Mononuclear cell (primary cell): ENCODE results near the gene TMEM86A. TPM values are rescaled to one million over a fixed set of nuclear protein-coding genes. Genes with fewer than 3 reads are reported as not detected.
"Not testable (repeated sequence)": the region's sequence is repeated elsewhere in the genome, so short reads cannot be mapped to it uniquely, and the experiment has no call there.

Experiments used
- H3K27me3 ChIP-seq: 2 replicates; pipeline ENCODE4 v1.6.0; 2011; ENCODE audit warnings: low read length, control low read depth; ENCODE audit not compliant: insufficient read depth
- H3K4me1 ChIP-seq: 2 replicates; pipeline ENCODE4 v1.5.1; 2011; ENCODE audit warnings: mild to moderate bottlenecking, low read length, control low read depth; ENCODE audit not compliant: insufficient read depth
- H3K4me3 ChIP-seq: 2 replicates; pipeline ENCODE4 v1.5.1; 2011; ENCODE audit warnings: mild to moderate bottlenecking, low read length, moderate library complexity
- H3K9me3 ChIP-seq: 2 replicates; pipeline ENCODE4 v1.5.1; 2011; ENCODE audit warnings: low read depth, mild to moderate bottlenecking, control low read depth, low read length
- total RNA-seq: library from RNA; depleted of rRNA; stranded (reverse); fragments of >200 nt; gene quantifications from one replicate; pipeline ENCODE4 v1.2.3, GENCODE V29; 2012

TMEM86A gene
- total RNA-seq, 1 donor: 4.2 TPM

- H3K27me3 ChIP-seq, H3K9me3 ChIP-seq, H3K4me1 ChIP-seq, H3K4me3 ChIP-seq: not testable (repeated sequence)
These were observed 7.0 kb upstream of the TMEM86A start for GRCh38 chr11:18691467-18692140.

GRCh38 chr11:18692941-18693760, 5.4 kb upstream of the TMEM86A start:
- Histone ChIP-seq H3K9me3 (no peaks in the 10 kb centered on the region), H3K27me3 (no peaks in the 10 kb centered on the region), H3K4me1 (peaks cover 15% of the 10 kb centered on the region), H3K4me3 (no peak overlapping the region)

- H3K27me3 ChIP-seq: no peaks in the 10 kb centered on the region
- H3K4me1 ChIP-seq: peaks cover 36% of the 10 kb centered on the region
- no peaks in the 10 kb centered on the region for H3K9me3 ChIP-seq
- no peak overlapping the region for H3K4me3 ChIP-seq
These were observed 1.8 kb upstream of the TMEM86A start for GRCh38 chr11:18696638-18697225.

GRCh38 chr11:18697576-18697975, 1.0 kb upstream of the TMEM86A start:
- H3K27me3 ChIP-seq: no peaks in the 10 kb centered on the region
- H3K4me3 ChIP-seq: no peak overlapping the region
- peaks cover 36% of the 10 kb centered on the region for H3K4me1 ChIP-seq
- H3K9me3 ChIP-seq: no peaks in the 10 kb centered on the region

- peaks cover 36% of the 10 kb centered on the region for H3K4me1 ChIP-seq
- no peaks in the 10 kb centered on the region for H3K9me3 ChIP-seq
- H3K27me3 ChIP-seq: no peaks in the 10 kb centered on the region
- peak overlapping the region; percentile 57 for H3K4me3 ChIP-seq
These were observed 654 bp downstream of the TMEM86A start for GRCh38 chr11:18699269-18699596.

- H3K9me3 ChIP-seq: no peaks in the 10 kb centered on the region
- H3K27me3 ChIP-seq: peaks cover 4% of the 10 kb centered on the region
- H3K4me1 ChIP-seq: peaks cover 36% of the 10 kb centered on the region
- no peak overlapping the region for H3K4me3 ChIP-seq
These were observed 1.3 kb downstream of the TMEM86A start for GRCh38 chr11:18699848-18700261.

GRCh38 chr11:18700375-18700774, 1.8 kb downstream of the TMEM86A start:
- Histone ChIP-seq H3K4me3 (no peak overlapping the region), H3K27me3 (peaks cover 9% of the 10 kb centered on the region), H3K4me1 (peaks cover 38% of the 10 kb centered on the region), H3K9me3 (no peaks in the 10 kb centered on the region)

- H3K4me1 ChIP-seq: peaks cover 43% of the 10 kb centered on the region
- no peaks in the 10 kb centered on the region for H3K9me3 ChIP-seq
- H3K27me3 ChIP-seq: peaks cover 14% of the 10 kb centered on the region
- H3K4me3 ChIP-seq: no peak overlapping the region
These were observed 2.3 kb downstream of the TMEM86A start for GRCh38 chr11:18700872-18701271.

- peaks cover 16% of the 10 kb centered on the region for H3K27me3 ChIP-seq
- no peaks in the 10 kb centered on the region for H3K9me3 ChIP-seq
- H3K4me3 ChIP-seq: no peak overlapping the region
- H3K4me1 ChIP-seq: peaks cover 49% of the 10 kb centered on the region
These were observed 3.1 kb downstream of the TMEM86A start for GRCh38 chr11:18701614-18702216.

- no peaks in the 10 kb centered on the region for H3K9me3 ChIP-seq
- H3K27me3 ChIP-seq: peaks cover 18% of the 10 kb centered on the region
- H3K4me3 ChIP-seq: no peak overlapping the region
- peaks cover 36% of the 10 kb centered on the region for H3K4me1 ChIP-seq
These were observed 4.6 kb downstream of the TMEM86A start for GRCh38 chr11:18703001-18703763.

- peaks cover 18% of the 10 kb centered on the region for H3K27me3 ChIP-seq
- no peak overlapping the region for H3K4me3 ChIP-seq
- H3K9me3 ChIP-seq: no peaks in the 10 kb centered on the region
- peaks cover 30% of the 10 kb centered on the region for H3K4me1 ChIP-seq
These were observed 5.6 kb downstream of the TMEM86A start for GRCh38 chr11:18704045-18704645.

GRCh38 chr11:18704698-18705097, 6.1 kb downstream of the TMEM86A start:
- Histone ChIP-seq H3K9me3 (no peaks in the 10 kb centered on the region), H3K4me3 (no peak overlapping the region), H3K27me3 (peaks cover 18% of the 10 kb centered on the region), H3K4me1 (peaks cover 25% of the 10 kb centered on the region)

GRCh38 chr11:18705651-18706281, 7.2 kb downstream of the TMEM86A start:
- H3K27me3 ChIP-seq: peaks cover 18% of the 10 kb centered on the region
- peak overlapping the region; percentile 22 for H3K4me3 ChIP-seq
- peaks cover 15% of the 10 kb centered on the region for H3K4me1 ChIP-seq
- no peaks in the 10 kb centered on the region for H3K9me3 ChIP-seq
